Measurements from ENCODE around the gene CAD.

- TF ChIP-seq POLR2A (IDR thresholded peaks at IDR 0.05) (no peak), CTCF (IDR thresholded peaks at IDR 0.05) (no peak)
Measured at GRCh38 chr2:27177441-27178351, 39.5 kb upstream of the CAD start.

Measured in esophagus squamous epithelium (tissue), 4 donors.